ENCODE results near the gene OXER1. TPM values are rescaled to one million over a fixed set of nuclear protein-coding genes. Genes with fewer than 3 reads are reported as not detected.

The OXER1 gene
- total and polyA plus RNA-seq, 4 donors: 2.2 to 8.1 (median 6.7) TPM

DNA sequence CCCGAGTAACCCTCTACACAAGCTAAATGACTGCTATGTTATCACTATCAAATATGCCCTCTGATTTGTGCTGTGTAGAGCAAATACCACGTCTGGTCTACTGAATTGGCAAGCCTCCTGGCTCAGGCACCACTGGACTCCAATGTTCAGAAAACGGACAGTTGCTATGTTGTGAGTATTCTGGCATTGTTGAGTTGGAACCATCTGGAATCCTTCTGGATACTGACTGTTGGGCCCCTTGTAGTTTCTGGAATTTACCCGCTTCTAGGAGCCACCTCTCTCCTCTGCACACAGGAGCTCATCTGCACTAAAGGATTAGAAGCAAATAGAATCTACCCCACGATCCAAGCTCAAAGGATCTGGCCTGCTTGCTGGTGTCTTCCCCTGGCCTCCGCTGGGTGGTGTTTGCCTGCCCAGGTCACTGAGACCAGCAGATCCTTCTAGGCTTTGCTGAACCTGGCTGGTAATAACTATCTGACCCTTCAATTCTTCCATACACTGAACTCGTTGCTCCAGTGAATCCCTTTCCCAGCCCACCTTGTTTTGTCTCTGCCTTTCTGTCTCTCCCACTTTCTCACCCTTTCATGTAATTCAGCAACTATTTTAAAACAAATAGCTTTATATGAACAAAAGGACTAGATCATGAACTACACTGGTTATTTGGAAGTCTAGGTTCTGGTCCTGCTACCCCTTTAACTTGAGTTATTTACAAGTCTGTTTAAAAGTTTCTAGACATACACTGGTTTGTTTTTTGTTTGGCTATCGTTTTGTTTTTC, 30.5 kb upstream of the OXER1 start:
- DNase-seq (ENCODE audit: low spot score): no peak
- H3K4me1 ChIP-seq (ENCODE audit: control insufficient read depth in 4 of 4, insufficient read depth in 4 of 4, low read length in 3 of 4): peaks cover 9 to 38% (median 26%) of the 10 kb centered on the region in 4 donors
- peak overlapping the region; percentile 63 to 90 (median 83) for H3K4me3 ChIP-seq (ENCODE audit: low read depth in 1 of 3, low read length in 3 of 3)
- H3K27me3 ChIP-seq (ENCODE audit: control insufficient read depth in 4 of 4, insufficient read depth in 4 of 4, low read length in 3 of 4): no peaks in the 10 kb centered on the region
- H3K36me3 ChIP-seq (ENCODE audit: control insufficient read depth in 4 of 4, insufficient read depth in 3 of 4, low read depth in 1 of 4, low read length in 3 of 4): peaks cover 0 to 5% (median 0%) of the 10 kb centered on the region in 4 donors
- no peaks in the 10 kb centered on the region for H3K9me3 ChIP-seq (ENCODE audit: control insufficient read depth in 4 of 4, low read length in 3 of 4)
- peak overlapping the region; percentile 72 to 90 for H3K9ac ChIP-seq (ENCODE audit: low read depth in 1 of 2, low read length in 2 of 2)
- TF ChIP-seq FOXA1 (IDR thresholded peaks at IDR 0.05) (no peak), RAD21 (IDR thresholded peaks at IDR 0.05) (peak; percentile 37 to 73), GABPA (IDR thresholded peaks at IDR 0.05 in 1 of 2, conservative IDR thresholded peaks at IDR 0.05 in 1 of 2) (no peak), FOXA2 (IDR thresholded peaks at IDR 0.05) (no peak), JUND (IDR thresholded peaks at IDR 0.05) (no peak), EGR1 (IDR thresholded peaks at IDR 0.05; ENCODE audit: low read depth in 2 of 2) (no peak), YY1 (IDR thresholded peaks at IDR 0.05) (peak; percentile 70), HNF4G (IDR thresholded peaks at IDR 0.05) (peak; percentile 22), HNF4A (conservative IDR thresholded peaks at IDR 0.05) (peak; percentile 42 to 60), SP1 (IDR thresholded peaks at IDR 0.05) (peak; percentile 39), NR2F2 (IDR thresholded peaks at IDR 0.05) (no peak), RXRA (IDR thresholded peaks at IDR 0.05) (peak; percentile 29 to 57), TAF1 (conservative IDR thresholded peaks at IDR 0.05) (peak; percentile 78)
- TF ChIP-seq, protein P1, sequence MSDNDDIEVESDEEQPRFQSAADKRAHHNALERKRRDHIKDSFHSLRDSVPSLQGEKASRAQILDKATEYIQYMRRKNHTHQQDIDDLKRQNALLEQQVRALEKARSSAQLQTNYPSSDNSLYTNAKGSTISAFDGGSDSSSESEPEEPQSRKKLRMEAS (IDR thresholded peaks at IDR 0.05): no peak
- TF ChIP-seq, protein P2, sequence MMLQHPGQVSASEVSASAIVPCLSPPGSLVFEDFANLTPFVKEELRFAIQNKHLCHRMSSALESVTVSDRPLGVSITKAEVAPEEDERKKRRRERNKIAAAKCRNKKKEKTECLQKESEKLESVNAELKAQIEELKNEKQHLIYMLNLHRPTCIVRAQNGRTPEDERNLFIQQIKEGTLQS (IDR thresholded peaks at IDR 0.05): no peak
- TF ChIP-seq, protein P3, sequence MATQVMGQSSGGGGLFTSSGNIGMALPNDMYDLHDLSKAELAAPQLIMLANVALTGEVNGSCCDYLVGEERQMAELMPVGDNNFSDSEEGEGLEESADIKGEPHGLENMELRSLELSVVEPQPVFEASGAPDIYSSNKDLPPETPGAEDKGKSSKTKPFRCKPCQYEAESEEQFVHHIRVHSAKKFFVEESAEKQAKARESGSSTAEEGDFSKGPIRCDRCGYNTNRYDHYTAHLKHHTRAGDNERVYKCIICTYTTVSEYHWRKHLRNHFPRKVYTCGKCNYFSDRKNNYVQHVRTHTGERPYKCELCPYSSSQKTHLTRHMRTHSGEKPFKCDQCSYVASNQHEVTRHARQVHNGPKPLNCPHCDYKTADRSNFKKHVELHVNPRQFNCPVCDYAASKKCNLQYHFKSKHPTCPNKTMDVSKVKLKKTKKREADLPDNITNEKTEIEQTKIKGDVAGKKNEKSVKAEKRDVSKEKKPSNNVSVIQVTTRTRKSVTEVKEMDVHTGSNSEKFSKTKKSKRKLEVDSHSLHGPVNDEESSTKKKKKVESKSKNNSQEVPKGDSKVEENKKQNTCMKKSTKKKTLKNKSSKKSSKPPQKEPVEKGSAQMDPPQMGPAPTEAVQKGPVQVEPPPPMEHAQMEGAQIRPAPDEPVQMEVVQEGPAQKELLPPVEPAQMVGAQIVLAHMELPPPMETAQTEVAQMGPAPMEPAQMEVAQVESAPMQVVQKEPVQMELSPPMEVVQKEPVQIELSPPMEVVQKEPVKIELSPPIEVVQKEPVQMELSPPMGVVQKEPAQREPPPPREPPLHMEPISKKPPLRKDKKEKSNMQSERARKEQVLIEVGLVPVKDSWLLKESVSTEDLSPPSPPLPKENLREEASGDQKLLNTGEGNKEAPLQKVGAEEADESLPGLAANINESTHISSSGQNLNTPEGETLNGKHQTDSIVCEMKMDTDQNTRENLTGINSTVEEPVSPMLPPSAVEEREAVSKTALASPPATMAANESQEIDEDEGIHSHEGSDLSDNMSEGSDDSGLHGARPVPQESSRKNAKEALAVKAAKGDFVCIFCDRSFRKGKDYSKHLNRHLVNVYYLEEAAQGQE (IDR thresholded peaks at IDR 0.05): peak; percentile 77
- TF ChIP-seq, protein P4, sequence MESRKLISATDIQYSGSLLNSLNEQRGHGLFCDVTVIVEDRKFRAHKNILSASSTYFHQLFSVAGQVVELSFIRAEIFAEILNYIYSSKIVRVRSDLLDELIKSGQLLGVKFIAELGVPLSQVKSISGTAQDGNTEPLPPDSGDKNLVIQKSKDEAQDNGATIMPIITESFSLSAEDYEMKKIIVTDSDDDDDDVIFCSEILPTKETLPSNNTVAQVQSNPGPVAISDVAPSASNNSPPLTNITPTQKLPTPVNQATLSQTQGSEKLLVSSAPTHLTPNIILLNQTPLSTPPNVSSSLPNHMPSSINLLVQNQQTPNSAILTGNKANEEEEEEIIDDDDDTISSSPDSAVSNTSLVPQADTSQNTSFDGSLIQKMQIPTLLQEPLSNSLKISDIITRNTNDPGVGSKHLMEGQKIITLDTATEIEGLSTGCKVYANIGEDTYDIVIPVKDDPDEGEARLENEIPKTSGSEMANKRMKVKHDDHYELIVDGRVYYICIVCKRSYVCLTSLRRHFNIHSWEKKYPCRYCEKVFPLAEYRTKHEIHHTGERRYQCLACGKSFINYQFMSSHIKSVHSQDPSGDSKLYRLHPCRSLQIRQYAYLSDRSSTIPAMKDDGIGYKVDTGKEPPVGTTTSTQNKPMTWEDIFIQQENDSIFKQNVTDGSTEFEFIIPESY (IDR thresholded peaks at IDR 0.05): peak; percentile 16
- TF ChIP-seq, protein P5, sequence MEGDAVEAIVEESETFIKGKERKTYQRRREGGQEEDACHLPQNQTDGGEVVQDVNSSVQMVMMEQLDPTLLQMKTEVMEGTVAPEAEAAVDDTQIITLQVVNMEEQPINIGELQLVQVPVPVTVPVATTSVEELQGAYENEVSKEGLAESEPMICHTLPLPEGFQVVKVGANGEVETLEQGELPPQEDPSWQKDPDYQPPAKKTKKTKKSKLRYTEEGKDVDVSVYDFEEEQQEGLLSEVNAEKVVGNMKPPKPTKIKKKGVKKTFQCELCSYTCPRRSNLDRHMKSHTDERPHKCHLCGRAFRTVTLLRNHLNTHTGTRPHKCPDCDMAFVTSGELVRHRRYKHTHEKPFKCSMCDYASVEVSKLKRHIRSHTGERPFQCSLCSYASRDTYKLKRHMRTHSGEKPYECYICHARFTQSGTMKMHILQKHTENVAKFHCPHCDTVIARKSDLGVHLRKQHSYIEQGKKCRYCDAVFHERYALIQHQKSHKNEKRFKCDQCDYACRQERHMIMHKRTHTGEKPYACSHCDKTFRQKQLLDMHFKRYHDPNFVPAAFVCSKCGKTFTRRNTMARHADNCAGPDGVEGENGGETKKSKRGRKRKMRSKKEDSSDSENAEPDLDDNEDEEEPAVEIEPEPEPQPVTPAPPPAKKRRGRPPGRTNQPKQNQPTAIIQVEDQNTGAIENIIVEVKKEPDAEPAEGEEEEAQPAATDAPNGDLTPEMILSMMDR (IDR thresholded peaks at IDR 0.05; ENCODE audit: low read depth, low read length, missing input control): peak; percentile 47
- WGBS: 28% methylated on average over 8 of the region's 8 CpGs
- H3K27ac ChIP-seq (ENCODE audit: low read depth in 1 of 2, low read length in 2 of 2): peak overlapping the region; percentile 95 to 97

All from liver (tissue), 9 donors.